SK-N-SH (cell line): ENCODE results near the gene CSNK1D. TPM values are rescaled to one million over a fixed set of nuclear protein-coding genes. Genes with fewer than 3 reads are reported as not detected.

Experiments
- CTCF ChIA-PET: fragments of 300-600, 350-600 bp; formaldehyde crosslinking; extraction: SDS; loops from one replicate; lab custom pipeline; 2021; lab: Yijun Ruan, JAX
- POLR2A ChIA-PET: fragments of 350-600 bp; sonication (Branson Sonifier 250); formaldehyde crosslinking; extraction: SDS; loops from one replicate; lab custom pipeline; 2020; ENCODE audit warnings: antibody characterized with exemption, inconsistent platforms; lab: Yijun Ruan, JAX
- DNase-seq: peaks from one replicate; pipeline ENCODE4 v3.0.0; 2012
- H2AFZ ChIP-seq: fragments of 200-600 bp; sonication (generic); 2 replicates; pipeline ENCODE4 v1.8.1; 2016; ENCODE audit warnings: antibody characterized with exemption, mild to moderate bottlenecking, low read depth
- H3F3A ChIP-seq: fragments of 200-600 bp; sonication (generic); replicated peaks from 2 replicates; pipeline ENCODE3; 2016; ENCODE audit warnings: antibody characterized with exemption, mild to moderate bottlenecking; ENCODE audit not compliant: insufficient read depth
- H3K27ac ChIP-seq, 2 experiments: fragments of 200-500 bp in 1 of 2; fragments of 200-600 bp in 1 of 2; sonication (Bioruptor generic) in 1 of 2; sonication (generic), shearing (Covaris generic) in 1 of 2; 2 replicates each; pipeline versions ENCODE4 v1.5.1 to v1.6.1; 2014 to 2016; ENCODE audit warnings: low read depth in 2 of 2, inconsistent platforms in 1 of 2, low read length in 1 of 2, mild to moderate bottlenecking in 1 of 2, mixed read lengths in 1 of 2
- H3K27me3 ChIP-seq: fragments of 200-600 bp; sonication (generic), shearing (Covaris generic); 2 replicates; pipeline ENCODE4 v1.6.1; 2016; ENCODE audit warnings: mixed run types; ENCODE audit not compliant: insufficient read depth
- H3K36me3 ChIP-seq, 2 experiments: fragments of 200-500 bp in 1 of 2; fragments of 200-600 bp in 1 of 2; sonication (Bioruptor generic) in 1 of 2; sonication (generic) in 1 of 2; replicated peaks in 1 of 2; 2 replicates each; pipeline versions ENCODE3 to v1.5.1; 2014 to 2016; ENCODE audit warnings: low read length in 1 of 2, mild to moderate bottlenecking in 1 of 2; ENCODE audit not compliant: insufficient read depth in 2 of 2, control insufficient read depth in 1 of 2
- H3K4me1 ChIP-seq, 2 experiments: fragments of 200-500 bp in 1 of 2; fragments of 200-600 bp in 1 of 2; sonication (Bioruptor generic) in 1 of 2; sonication (generic), shearing (Covaris generic) in 1 of 2; 2 replicates each; pipeline versions ENCODE4 v1.5.1 to v1.6.1; 2014 to 2016; ENCODE audit warnings: low read depth in 1 of 2, low read length in 1 of 2, mixed run types in 1 of 2; ENCODE audit not compliant: insufficient read depth in 2 of 2, control insufficient read depth in 1 of 2
- H3K4me2 ChIP-seq: fragments of 200-600 bp; sonication (generic), shearing (Covaris generic); 2 replicates; pipeline ENCODE4 v1.6.1; 2017; ENCODE audit warnings: mixed run types
- H3K4me3 ChIP-seq, 2 experiments: fragments of 200-500 bp in 1 of 2; fragments of 200-600 bp in 1 of 2; sonication (Bioruptor generic) in 1 of 2; sonication (generic), shearing (Covaris generic) in 1 of 2; 2 replicates each; pipeline versions ENCODE4 v1.5.1 to v1.8.1; 2014 to 2016; ENCODE audit warnings: low read depth in 2 of 2, inconsistent platforms in 1 of 2, low read length in 1 of 2, mild to moderate bottlenecking in 1 of 2, mixed read lengths in 1 of 2, moderate library complexity in 1 of 2
- H3K79me2 ChIP-seq: fragments of 200-600 bp; sonication (generic); 2 replicates; pipeline ENCODE4 v1.8.1; 2017; ENCODE audit warnings: mild to moderate bottlenecking; ENCODE audit not compliant: insufficient read depth
- H3K9ac ChIP-seq: fragments of 200-600 bp; sonication (generic); 2 replicates; pipeline ENCODE4 v1.6.1; 2017; ENCODE audit warnings: mixed run types
- H3K9me2 ChIP-seq: fragments of 200-600 bp; sonication (generic); 2 replicates; pipeline ENCODE4 v1.6.1; 2017; ENCODE audit warnings: mixed run types
- H3K9me3 ChIP-seq: fragments of 200-600 bp; sonication (generic); 2 replicates; pipeline ENCODE4 v1.6.1; 2017; ENCODE audit warnings: mixed run types, mild to moderate bottlenecking, moderate library complexity
- H4K20me1 ChIP-seq: fragments of 200-600 bp; sonication (generic); 2 replicates; pipeline ENCODE4 v1.6.1; 2017; ENCODE audit warnings: mild to moderate bottlenecking, mixed run types; ENCODE audit not compliant: insufficient read depth
- CHD2 ChIP-seq: fragments of 150-350 bp; IDR thresholded peaks from 2 replicates; pipeline ENCODE4 v1.6.1; 2018; ENCODE audit warnings: low read length; ENCODE audit not compliant: partially characterized antibody
- ELF1 ChIP-seq: IDR thresholded peaks from 2 replicates; pipeline ENCODE4 v1.4.0; 2012
- EP300 ChIP-seq, 2 experiments: IDR thresholded peaks; 2 replicates each; pipeline versions ENCODE4 v1.4.0 to v1.6.1; 2012; ENCODE audit warnings: borderline replicate concordance in 1 of 2, low read depth in 1 of 2, low read length in 1 of 2
- FOSL2 ChIP-seq: IDR thresholded peaks from 2 replicates; pipeline ENCODE4 v1.4.0; 2012; ENCODE audit warnings: low read depth, mild to moderate bottlenecking, moderate library complexity, borderline replicate concordance
- FOXM1 ChIP-seq: IDR thresholded peaks from 2 replicates; pipeline ENCODE4 v1.4.0; 2012; ENCODE audit warnings: low read depth, mild to moderate bottlenecking
- GABPA ChIP-seq: IDR thresholded peaks from 2 replicates; pipeline ENCODE4 v1.4.0; 2012; ENCODE audit warnings: low read depth, mild to moderate bottlenecking
- GATA2 ChIP-seq: sonication (generic); formaldehyde crosslinking; IDR thresholded peaks from 2 replicates; pipeline ENCODE4 v1.5.0; 2020; ENCODE audit warnings: mild to moderate bottlenecking, missing genetic modification reagents
- IRF3 ChIP-seq: fragments of 150-350 bp; IDR thresholded peaks from 2 replicates; pipeline ENCODE4 v1.6.1; 2016; ENCODE audit warnings: mild to moderate bottlenecking, low read depth, low read length
- JUND ChIP-seq: IDR thresholded peaks from 2 replicates; pipeline ENCODE4 v1.4.0; 2012
- MEF2A ChIP-seq: IDR thresholded peaks from 2 replicates; pipeline ENCODE4 v1.4.0; 2012; ENCODE audit warnings: low read depth, borderline replicate concordance
- MXI1 ChIP-seq: IDR thresholded peaks from 2 replicates; pipeline ENCODE4 v1.6.1; 2012; ENCODE audit warnings: mild to moderate bottlenecking, low read depth, low read length, improper control_type of control experiment
- PBX3 ChIP-seq: IDR thresholded peaks from 2 replicates; pipeline ENCODE4; 2012
- RAD21 ChIP-seq: IDR thresholded peaks from 2 replicates; pipeline ENCODE4 v1.6.1; 2012; ENCODE audit warnings: mild to moderate bottlenecking, low read length
- RCOR1 ChIP-seq: fragments of 150-350 bp; IDR thresholded peaks from 2 replicates; pipeline ENCODE4 v1.6.1; 2017; ENCODE audit warnings: antibody characterized with exemption, low read length
- REST ChIP-seq: IDR thresholded peaks from 2 replicates; pipeline ENCODE4 v1.6.1; 2012; ENCODE audit warnings: mild to moderate bottlenecking, low read depth, low read length, moderate library complexity
- TCF12 ChIP-seq: IDR thresholded peaks from 2 replicates; pipeline ENCODE4 v1.4.0; 2012
- TEAD4 ChIP-seq: IDR thresholded peaks from 2 replicates; pipeline ENCODE4 v1.4.0; 2012; ENCODE audit warnings: mild to moderate bottlenecking, borderline replicate concordance; ENCODE audit not compliant: insufficient read depth
- USF1 ChIP-seq: IDR thresholded peaks from 2 replicates; pipeline ENCODE4 v1.4.0; 2012; ENCODE audit warnings: low read depth, borderline replicate concordance
- WGBS: methylation state at CpG from one replicate; pipeline ENCODE4 v1.1.6; 2017; ENCODE audit warnings: low lambda C conversion rate; 5-methylcytosine and 5-hydroxymethylcytosine counted together
- polyA plus RNA-seq, 3 experiments: library from polyadenylated mRNA; depleted of rRNA; stranded (reverse); fragments of >200 nt; gene quantifications; 2 replicates each; pipeline ENCODE4 v1.2.3, GENCODE V29; 2012

The CSNK1D gene
- polyA plus RNA-seq, 1 of the 3 experiments (the other 2 are of a cell fraction): 216 TPM

- Histone ChIP-seq H3K4me2 (peak overlapping the region; percentile 64), H3K79me2 (no peaks in the 10 kb centered on the region), H3F3A (peaks cover 20% of the 10 kb centered on the region), H3K9me3 (no peaks in the 10 kb centered on the region), H3K36me3 (no peaks in the 10 kb centered on the region), H3K27ac (no peak overlapping the region)
- 21% methylated on average over 26 of the region's 26 CpGs for WGBS
- CTCF ChIA-PET: interaction anchor here (0.6 to 9.5 kb wide), 22 partner anchors 8 to 156 kb away, joined by 3 to 184 read pairs (median 6); partner anchors contain the start of genes CCDC57, HEXD, SECTM1 and SLC16A3
- peak; percentile 82 for DNase-seq
- TF ChIP-seq GABPA (no peak), MEF2A (no peak), RCOR1 (no peak), TEAD4 (no peak), USF1 (no peak), ELF1 (no peak), REST (no peak), EP300 (IDR thresholded peaks at IDR 0.05; ENCODE audit: borderline replicate concordance in 1 of 2, low read depth in 1 of 2, low read length in 1 of 2) (no peak), FOXM1 (no peak), TCF12 (no peak), GATA2 (CRISPR knock-in tag) (no peak), RAD21 (no peak), PBX3 (no peak), CHD2 (no peak), IRF3 (no peak), MXI1 (no peak), FOSL2 (no peak), JUND (no peak)
- TF ChIP-seq, all 33 proteins: peak for 0
- Histone ChIP-seq H3K9ac (no peak overlapping the region), H3K9me2 (no peaks in the 10 kb centered on the region), H3K4me3 (peak overlapping the region; percentile 32 to 52), H4K20me1 (no peaks in the 10 kb centered on the region), H2AFZ (0 out of 2 replicates have a peak overlapping the region, but pooled peaks have one; percentile 56), H3K4me1 (peaks cover 5 to 14% of the 10 kb centered on the region in 2 experiments; a peak in 3 of 4 replicates), H3K27me3 (peaks cover 17% of the 10 kb centered on the region; the same call in 1 of the 2 replicates)
- POLR2A ChIA-PET: no interaction called here
Measured at GRCh38 chr17:82320140-82320840, 46.8 kb upstream of the CSNK1D start.
